ENCODE measurements around the gene ZNF804B. TPM values are rescaled to one million over a fixed set of nuclear protein-coding genes. Genes with fewer than 3 reads are reported as not detected.

Gene ZNF804B
- total RNA-seq, 2 experiments from 2014 or later = not detected

DNA sequence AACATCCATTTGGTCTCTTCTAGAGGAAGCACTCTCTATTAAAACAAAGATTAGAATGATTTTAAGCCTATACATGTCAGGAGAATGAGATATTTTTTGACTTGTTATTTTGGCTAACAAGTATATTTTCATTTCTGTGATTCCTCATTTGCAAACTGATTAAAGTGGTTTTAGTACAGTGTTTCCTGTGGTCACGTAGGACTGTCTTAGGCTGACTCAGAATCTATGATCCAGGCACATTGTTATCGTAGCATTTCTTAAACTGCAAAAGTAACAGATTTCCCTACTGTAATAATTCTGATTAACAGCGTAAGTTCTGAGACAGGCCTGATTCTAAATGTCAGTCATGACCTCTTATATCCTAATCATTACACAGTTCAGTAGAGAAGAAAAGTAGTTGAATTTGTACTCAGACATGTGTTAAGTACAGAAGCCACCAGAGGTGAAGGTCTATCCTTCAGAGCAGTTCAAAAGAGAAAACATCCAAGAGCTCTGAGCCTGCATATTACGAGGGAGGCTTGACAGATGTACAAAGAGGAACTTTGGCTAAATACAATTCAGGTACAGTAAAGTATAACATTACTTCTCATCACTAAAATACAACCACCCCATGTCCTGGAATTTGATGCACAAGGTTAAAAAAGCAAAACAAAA lies 160.1 kb downstream of the ZNF804B start:
- ChIA-PET POLR2A (no interaction called here), CTCF (ENCODE audit: unreplicated experiment) (no interaction called here)
- H3K9me3 ChIP-seq (ENCODE audit: low read length) = no peaks in the 10 kb centered on the region
- BruUV-seq (replicated peaks) = no TSS peak
- no peak for DNase-seq (ENCODE audit: low spot score)
- H3K9me2 ChIP-seq (ENCODE audit: insufficient read depth, low read length) = no peaks in the 10 kb centered on the region
- no peak overlapping the region for H2AFZ ChIP-seq (ENCODE audit: low read length)
- H3K4me1 ChIP-seq (ENCODE audit: insufficient read depth, low read length, poor library complexity, severe bottlenecking) = no peaks in the 10 kb centered on the region
- intact Hi-C loops (cut with micrococcal nuclease; ENCODE audit: unreplicated experiment) = no loop called here
- H3K4me2 ChIP-seq (ENCODE audit: low read length) = no peak overlapping the region
- H3K4me3 ChIP-seq (ENCODE audit: low read depth, low read length, poor library complexity, severe bottlenecking) = no peak overlapping the region
- H3K79me2 ChIP-seq (ENCODE audit: insufficient read depth, low read depth, low read length) = no peaks in the 10 kb centered on the region
- H3K27ac ChIP-seq (ENCODE audit: low read depth, low read length, poor library complexity, severe bottlenecking) = no peak overlapping the region
- H3K36me3 ChIP-seq (ENCODE audit: insufficient read depth, low read length) = no peaks in the 10 kb centered on the region
- TF ChIP-seq, protein P1, sequence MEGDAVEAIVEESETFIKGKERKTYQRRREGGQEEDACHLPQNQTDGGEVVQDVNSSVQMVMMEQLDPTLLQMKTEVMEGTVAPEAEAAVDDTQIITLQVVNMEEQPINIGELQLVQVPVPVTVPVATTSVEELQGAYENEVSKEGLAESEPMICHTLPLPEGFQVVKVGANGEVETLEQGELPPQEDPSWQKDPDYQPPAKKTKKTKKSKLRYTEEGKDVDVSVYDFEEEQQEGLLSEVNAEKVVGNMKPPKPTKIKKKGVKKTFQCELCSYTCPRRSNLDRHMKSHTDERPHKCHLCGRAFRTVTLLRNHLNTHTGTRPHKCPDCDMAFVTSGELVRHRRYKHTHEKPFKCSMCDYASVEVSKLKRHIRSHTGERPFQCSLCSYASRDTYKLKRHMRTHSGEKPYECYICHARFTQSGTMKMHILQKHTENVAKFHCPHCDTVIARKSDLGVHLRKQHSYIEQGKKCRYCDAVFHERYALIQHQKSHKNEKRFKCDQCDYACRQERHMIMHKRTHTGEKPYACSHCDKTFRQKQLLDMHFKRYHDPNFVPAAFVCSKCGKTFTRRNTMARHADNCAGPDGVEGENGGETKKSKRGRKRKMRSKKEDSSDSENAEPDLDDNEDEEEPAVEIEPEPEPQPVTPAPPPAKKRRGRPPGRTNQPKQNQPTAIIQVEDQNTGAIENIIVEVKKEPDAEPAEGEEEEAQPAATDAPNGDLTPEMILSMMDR (conservative IDR thresholded peaks at IDR 0.05; ENCODE audit: low read length) = no peak
- no peak for TF ChIP-seq EZH2phosphoT487 (IDR thresholded peaks at IDR 0.05; ENCODE audit: borderline replicate concordance, low read depth, low read length)
- no peaks in the 10 kb centered on the region for H4K20me1 ChIP-seq (ENCODE audit: insufficient read depth, low read length)

- Histone ChIP-seq H3K9me3 (ENCODE audit: low read length) (no peaks in the 10 kb centered on the region), H3K4me2 (ENCODE audit: low read length) (no peak overlapping the region), H3K4me3 (ENCODE audit: low read depth, low read length, poor library complexity, severe bottlenecking) (no peak overlapping the region), H3K36me3 (ENCODE audit: insufficient read depth, low read length) (no peaks in the 10 kb centered on the region), H4K20me1 (ENCODE audit: insufficient read depth, low read length) (no peaks in the 10 kb centered on the region), H3K4me1 (ENCODE audit: insufficient read depth, low read length, poor library complexity, severe bottlenecking) (no peaks in the 10 kb centered on the region), H3K9me2 (ENCODE audit: insufficient read depth, low read length) (no peaks in the 10 kb centered on the region), H2AFZ (ENCODE audit: low read length) (no peak overlapping the region), H3K27ac (ENCODE audit: low read depth, low read length, poor library complexity, severe bottlenecking) (no peak overlapping the region), H3K79me2 (ENCODE audit: insufficient read depth, low read depth, low read length) (no peaks in the 10 kb centered on the region)
- DNase-seq (ENCODE audit: low spot score) = no peak
- intact Hi-C loops (cut with micrococcal nuclease; ENCODE audit: unreplicated experiment) = no loop called here
- no TSS peak for BruUV-seq (replicated peaks)
- CTCF ChIA-PET (ENCODE audit: unreplicated experiment) = no interaction called here
- TF ChIP-seq, protein P1 (conservative IDR thresholded peaks at IDR 0.05; ENCODE audit: low read length) = no peak
- no peak for TF ChIP-seq EZH2phosphoT487 (IDR thresholded peaks at IDR 0.05; ENCODE audit: borderline replicate concordance, low read depth, low read length)
- POLR2A ChIA-PET = interaction anchor here (0.5 kb wide), 1 partner anchor 25 kb away, joined by 3 read pairs; no protein-coding TSS in a partner anchor
Observed at GRCh38 chr7:88922944-88923343, 163.4 kb downstream of the ZNF804B start.

- Histone ChIP-seq H3K4me2 (ENCODE audit: low read length) (no peak overlapping the region), H4K20me1 (ENCODE audit: insufficient read depth, low read length) (no peaks in the 10 kb centered on the region), H2AFZ (ENCODE audit: low read length) (no peak overlapping the region), H3K4me1 (ENCODE audit: insufficient read depth, low read length, poor library complexity, severe bottlenecking) (no peaks in the 10 kb centered on the region), H3K9me2 (ENCODE audit: insufficient read depth, low read length) (no peaks in the 10 kb centered on the region), H3K36me3 (ENCODE audit: insufficient read depth, low read length) (no peaks in the 10 kb centered on the region), H3K79me2 (ENCODE audit: insufficient read depth, low read depth, low read length) (no peaks in the 10 kb centered on the region), H3K9me3 (ENCODE audit: low read length) (no peaks in the 10 kb centered on the region), H3K27ac (ENCODE audit: low read depth, low read length, poor library complexity, severe bottlenecking) (no peak overlapping the region), H3K4me3 (ENCODE audit: low read depth, low read length, poor library complexity, severe bottlenecking) (no peak overlapping the region)
- no peak for TF ChIP-seq EZH2phosphoT487 (IDR thresholded peaks at IDR 0.05; ENCODE audit: borderline replicate concordance, low read depth, low read length)
- TF ChIP-seq, protein P1 (conservative IDR thresholded peaks at IDR 0.05; ENCODE audit: low read length) = no peak
- DNase-seq (ENCODE audit: low spot score) = no peak
- no TSS peak for BruUV-seq (replicated peaks)
- POLR2A ChIA-PET = no interaction called here
- intact Hi-C loops (cut with micrococcal nuclease; ENCODE audit: unreplicated experiment) = no loop called here
- CTCF ChIA-PET (ENCODE audit: unreplicated experiment) = no interaction called here
Observed at GRCh38 chr7:88928276-88928675, 168.8 kb downstream of the ZNF804B start.

Data from OCI-LY7 (cell line).